22Rv1 (cell line): Measurements from ENCODE around the gene ELMO3.

Experiments
- ZFX ChIP-seq: fragments of 450-650 bp; IDR thresholded peaks from 2 replicates; pipeline ENCODE4 v1.6.1; 2017; ENCODE audit warnings: antibody characterized with exemption, borderline replicate concordance
- TF ChIP-seq, protein P1 (sequence below): fragments of 450-650 bp; IDR thresholded peaks from 2 replicates; pipeline ENCODE4 v1.5.1; 2017; ENCODE audit warnings: mild to moderate bottlenecking

DNA sequence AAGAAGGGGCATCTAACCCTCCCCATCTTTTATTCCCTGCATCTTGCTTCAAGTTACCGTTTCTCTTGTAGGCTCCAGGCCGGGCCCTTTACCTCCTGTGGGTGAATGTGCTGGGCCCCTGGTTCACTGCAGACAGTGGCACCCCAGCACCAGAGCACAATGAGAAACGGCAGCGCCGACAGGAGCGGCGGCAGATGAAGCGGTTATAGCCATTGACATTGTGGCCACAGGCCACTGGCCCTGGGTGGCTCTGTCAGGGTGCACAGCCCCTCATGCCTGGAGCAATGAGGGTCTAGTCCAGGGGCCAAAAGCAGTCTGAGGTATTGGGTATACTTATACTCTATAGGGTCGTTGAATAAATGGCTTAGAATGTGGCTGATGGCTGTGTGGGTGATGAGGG lies 30.0 kb downstream of the ELMO3 start:
- TF ChIP-seq, protein P1, sequence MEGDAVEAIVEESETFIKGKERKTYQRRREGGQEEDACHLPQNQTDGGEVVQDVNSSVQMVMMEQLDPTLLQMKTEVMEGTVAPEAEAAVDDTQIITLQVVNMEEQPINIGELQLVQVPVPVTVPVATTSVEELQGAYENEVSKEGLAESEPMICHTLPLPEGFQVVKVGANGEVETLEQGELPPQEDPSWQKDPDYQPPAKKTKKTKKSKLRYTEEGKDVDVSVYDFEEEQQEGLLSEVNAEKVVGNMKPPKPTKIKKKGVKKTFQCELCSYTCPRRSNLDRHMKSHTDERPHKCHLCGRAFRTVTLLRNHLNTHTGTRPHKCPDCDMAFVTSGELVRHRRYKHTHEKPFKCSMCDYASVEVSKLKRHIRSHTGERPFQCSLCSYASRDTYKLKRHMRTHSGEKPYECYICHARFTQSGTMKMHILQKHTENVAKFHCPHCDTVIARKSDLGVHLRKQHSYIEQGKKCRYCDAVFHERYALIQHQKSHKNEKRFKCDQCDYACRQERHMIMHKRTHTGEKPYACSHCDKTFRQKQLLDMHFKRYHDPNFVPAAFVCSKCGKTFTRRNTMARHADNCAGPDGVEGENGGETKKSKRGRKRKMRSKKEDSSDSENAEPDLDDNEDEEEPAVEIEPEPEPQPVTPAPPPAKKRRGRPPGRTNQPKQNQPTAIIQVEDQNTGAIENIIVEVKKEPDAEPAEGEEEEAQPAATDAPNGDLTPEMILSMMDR: no peak
- no peak for TF ChIP-seq ZFX
